H1 (cell line): ENCODE data around the gene RGS8. TPM values are rescaled to one million over a fixed set of nuclear protein-coding genes. Genes with fewer than 3 reads are reported as not detected.

Experiments
- CTCF ChIA-PET: fragments of 300-600 bp; sonication (Branson Sonifier 250); formaldehyde crosslinking; loops from one replicate; lab custom pipeline; 2021; ENCODE audit not compliant: partially characterized antibody; lab: Charles Lee
- POLR2A ChIA-PET: fragments of 300-600 bp; sonication (Branson Sonifier 250); formaldehyde crosslinking; loops from one replicate; lab custom pipeline; 2021; ENCODE audit warnings: inconsistent platforms; ENCODE audit not compliant: partially characterized antibody; lab: Charles Lee
- DNase-seq, 2 experiments: peaks; one replicate each; pipeline versions ENCODE4 v3.0.0 to v3.0.0-alpha.2; 2010 to 2022; ENCODE audit warnings: low spot score in 2 of 2, low read depth in 1 of 2, mixed read lengths in 1 of 2
- FAIRE-seq: peaks from 2 replicates; lab custom pipeline; 2011; peaks lifted over from hg19 to GRCh38; lab: Jason Lieb, UNC
- H2AFZ ChIP-seq: 2 replicates; pipeline ENCODE4 v1.8.1; 2012; ENCODE audit warnings: low read length, inconsistent platforms
- H2AK5ac ChIP-seq: 2 replicates; pipeline ENCODE4 v1.6.1; 2013; ENCODE audit warnings: low read depth, low read length
- H2BK120ac ChIP-seq: replicated peaks from 2 replicates; pipeline ENCODE3; 2013; ENCODE audit warnings: low read depth, low read length, inconsistent platforms
- H2BK12ac ChIP-seq: 2 replicates; pipeline ENCODE4 v1.6.1; 2013; ENCODE audit warnings: low read depth, low read length
- H2BK15ac ChIP-seq: 2 replicates; pipeline ENCODE4 v1.6.1; 2013; ENCODE audit warnings: low read length
- H2BK20ac ChIP-seq: 2 replicates; pipeline ENCODE4 v1.6.1; 2013; ENCODE audit warnings: low read length
- H2BK5ac ChIP-seq: 2 replicates; pipeline ENCODE4 v1.6.1; 2013; ENCODE audit warnings: low read depth, low read length
- H3K14ac ChIP-seq: 2 replicates; pipeline ENCODE4 v1.6.1; 2013; ENCODE audit warnings: inconsistent platforms; ENCODE audit not compliant: insufficient read length
- H3K18ac ChIP-seq: 2 replicates; pipeline ENCODE4 v1.6.1; 2013; ENCODE audit warnings: low read length; ENCODE audit errors: extremely low read depth
- H3K23ac ChIP-seq: 2 replicates; pipeline ENCODE4 v1.6.1; 2013; ENCODE audit warnings: inconsistent platforms; ENCODE audit not compliant: insufficient read length
- H3K23me2 ChIP-seq: 2 replicates; pipeline ENCODE4 v1.6.1; 2013; ENCODE audit warnings: low read depth, low read length
- H3K27ac ChIP-seq: 2 replicates; pipeline ENCODE4 v1.6.1; 2011; ENCODE audit warnings: low read depth, low read length, inconsistent platforms
- H3K27me3 ChIP-seq, 4 experiments: replicated peaks in 1 of 4; 1 replicate in 1 of 4; 2 replicates in 3 of 4; pipeline versions ENCODE4 v1.6.1 to v1.8.1; 2011 to 2013; ENCODE audit warnings: low read length in 3 of 4, mild to moderate bottlenecking in 3 of 4, inconsistent platforms in 2 of 4, mixed read lengths in 2 of 4, moderate library complexity in 1 of 4; ENCODE audit not compliant: control insufficient read depth in 3 of 4, insufficient read depth in 3 of 4; ENCODE audit errors: extremely low read depth in 1 of 4
- H3K36me3 ChIP-seq, 4 experiments: 2 replicates each; pipeline versions ENCODE4 v1.6.1 to v1.8.1; 2011 to 2013; ENCODE audit warnings: mild to moderate bottlenecking in 4 of 4, low read length in 3 of 4, moderate library complexity in 2 of 4, control low read depth in 1 of 4, inconsistent platforms in 1 of 4; ENCODE audit not compliant: insufficient read depth in 4 of 4, control insufficient read depth in 2 of 4
- H3K4ac ChIP-seq: replicated peaks from 2 replicates; pipeline ENCODE3; 2013; ENCODE audit warnings: low read length, low read depth, mixed read lengths, inconsistent platforms; ENCODE audit not compliant: insufficient read length
- H3K4me1 ChIP-seq, 4 experiments: replicated peaks in 1 of 4; 1 replicate in 1 of 4; 2 replicates in 3 of 4; pipeline versions ENCODE4 v1.6.1 to v1.8.1; 2011 to 2013; ENCODE audit warnings: low read length in 3 of 4, inconsistent platforms in 2 of 4, mixed read lengths in 1 of 4; ENCODE audit not compliant: insufficient read depth in 4 of 4, control insufficient read depth in 3 of 4
- H3K4me2 ChIP-seq, 2 experiments: 2 replicates each; pipeline versions ENCODE4 v1.6.1 to v1.8.1; 2011 to 2013; ENCODE audit warnings: low read depth in 2 of 2, low read length in 2 of 2, control low read depth in 1 of 2, inconsistent platforms in 1 of 2, mild to moderate bottlenecking in 1 of 2; ENCODE audit not compliant: insufficient read depth in 1 of 2
- H3K4me3 ChIP-seq, 4 experiments: fragments of 200-600, 300-600 bp in 1 of 4; sonication (generic), shearing (Covaris generic), sonication (Bioruptor Twin) in 1 of 4; 2 replicates each; pipeline versions ENCODE4 v1.5.1 to v1.8.1; 2011 to 2016; ENCODE audit warnings: low read length in 4 of 4, low read depth in 3 of 4, control low read depth in 2 of 4, inconsistent platforms in 2 of 4, mild to moderate bottlenecking in 2 of 4, mixed read lengths in 1 of 4, moderate library complexity in 1 of 4; ENCODE audit not compliant: insufficient read depth in 2 of 4; ENCODE audit errors: extremely low read depth in 1 of 4
- H3K56ac ChIP-seq: replicated peaks from 2 replicates; pipeline ENCODE3; 2013; ENCODE audit warnings: low read depth, mild to moderate bottlenecking, mixed read lengths, low read length, inconsistent platforms; ENCODE audit not compliant: insufficient read length
- H3K79me1 ChIP-seq: 2 replicates; pipeline ENCODE4 v1.6.1; 2013; ENCODE audit warnings: low read depth, low read length, control low read depth
- H3K79me2 ChIP-seq, 2 experiments: 2 replicates each; pipeline versions ENCODE4 v1.6.1 to v1.8.1; 2012 to 2013; ENCODE audit warnings: low read length in 2 of 2, mild to moderate bottlenecking in 2 of 2, inconsistent platforms in 1 of 2; ENCODE audit not compliant: insufficient read depth in 2 of 2, control insufficient read depth in 1 of 2
- H3K9ac ChIP-seq, 4 experiments: replicated peaks in 1 of 4; 1 replicate in 1 of 4; 2 replicates in 3 of 4; pipeline versions ENCODE4 v1.6.1 to v1.8.1; 2011 to 2013; ENCODE audit warnings: low read depth in 3 of 4, low read length in 3 of 4, control low read depth in 2 of 4, mild to moderate bottlenecking in 2 of 4, moderate library complexity in 2 of 4, inconsistent platforms in 1 of 4; ENCODE audit errors: extremely low read depth in 1 of 4
- H3K9me3 ChIP-seq, 2 experiments: 2 replicates each; pipeline versions ENCODE4 v1.6.1 to v1.8.1; 2012 to 2013; ENCODE audit warnings: mild to moderate bottlenecking in 2 of 2, moderate library complexity in 2 of 2, control low read depth in 1 of 2, inconsistent platforms in 1 of 2, low read depth in 1 of 2, low read length in 1 of 2, mixed read lengths in 1 of 2; ENCODE audit not compliant: insufficient read depth in 2 of 2
- H4K20me1 ChIP-seq, 2 experiments: replicated peaks in 1 of 2; 2 replicates each; pipeline versions ENCODE3 to v1.8.1; 2011 to 2013; ENCODE audit warnings: inconsistent platforms in 2 of 2, low read length in 2 of 2, mild to moderate bottlenecking in 1 of 2; ENCODE audit not compliant: insufficient read depth in 2 of 2, control insufficient read depth in 1 of 2
- H4K5ac ChIP-seq: 2 replicates; pipeline ENCODE4 v1.6.1; 2013; ENCODE audit warnings: low read length, low read depth, mixed read lengths, inconsistent platforms; ENCODE audit not compliant: insufficient read length
- H4K8ac ChIP-seq: 2 replicates; pipeline ENCODE4 v1.8.0; 2013; ENCODE audit warnings: mild to moderate bottlenecking, moderate library complexity, low read length, inconsistent platforms; ENCODE audit not compliant: insufficient read depth; ENCODE audit errors: extremely low read depth
- H4K91ac ChIP-seq: replicated peaks from 2 replicates; pipeline ENCODE3; 2013; ENCODE audit warnings: low read length, mixed read lengths, inconsistent platforms; ENCODE audit not compliant: insufficient read length
- BACH1 ChIP-seq: IDR thresholded peaks from 2 replicates; pipeline ENCODE4 v1.6.1; 2012; ENCODE audit warnings: low read length, improper control_type of control experiment
- CHD2 ChIP-seq: IDR thresholded peaks from 2 replicates; pipeline ENCODE4 v1.6.1; 2012; ENCODE audit warnings: low read length, improper control_type of control experiment
- EGR1 ChIP-seq: IDR thresholded peaks from 2 replicates; pipeline ENCODE4 v1.6.1; 2011; ENCODE audit warnings: low read depth, low read length, borderline replicate concordance
- GABPA ChIP-seq: IDR thresholded peaks from 2 replicates; pipeline ENCODE4 v1.6.1; 2011; ENCODE audit warnings: mild to moderate bottlenecking, low read length, moderate library complexity, borderline replicate concordance; ENCODE audit not compliant: insufficient read depth
- NANOG ChIP-seq: IDR thresholded peaks from 2 replicates; pipeline ENCODE4 v1.6.1; 2011; ENCODE audit warnings: low read length, low read depth, mild to moderate bottlenecking, inconsistent platforms; ENCODE audit not compliant: insufficient read depth, poor library complexity, severe bottlenecking
- PHF8 ChIP-seq: fragments of 200-600 bp; sonication (generic); conservative IDR thresholded peaks from 2 replicates; pipeline ENCODE4 v1.7.1; 2012; ENCODE audit warnings: low read depth, mild to moderate bottlenecking, inconsistent platforms, low read length, moderate library complexity
- SAP30 ChIP-seq: fragments of 300-600 bp; sonication (generic); IDR thresholded peaks from 2 replicates; pipeline ENCODE4 v1.7.1; 2012; ENCODE audit warnings: low read length, moderate library complexity, mild to moderate bottlenecking, inconsistent platforms; ENCODE audit not compliant: insufficient read depth, insufficient replicate concordance
- SUZ12 ChIP-seq: fragments of 200-600 bp; sonication (generic); IDR thresholded peaks from 2 replicates; pipeline ENCODE4 v1.6.1; 2012; ENCODE audit warnings: mild to moderate bottlenecking, inconsistent platforms, low read length, moderate library complexity, mixed read lengths
- TCF12 ChIP-seq: IDR thresholded peaks from 2 replicates; pipeline ENCODE4 v1.6.1; 2011; ENCODE audit warnings: low read depth, mild to moderate bottlenecking, low read length
- TEAD4 ChIP-seq: IDR thresholded peaks from 2 replicates; pipeline ENCODE4 v1.6.1; 2012; ENCODE audit warnings: low read depth, low read length, inconsistent platforms, mixed read lengths
- WGBS, 2 experiments: shearing (Covaris generic) in 1 of 2; methylation state at CpG; one replicate each; pipeline versions ENCODE4 v1.1.6 to v1.1.7; 2013 to 2015; ENCODE audit warnings: low lambda C conversion rate in 2 of 2, mixed read lengths in 2 of 2, inconsistent platforms in 1 of 2, low coverage in 1 of 2, missing lambda C conversion rate in 1 of 2; ENCODE audit not compliant: insufficient replicate concordance in 2 of 2, insufficient coverage in 1 of 2, insufficient read length in 1 of 2; ENCODE audit errors: extremely low coverage in 1 of 2, missing lambda C conversion rate in 1 of 2; 5-methylcytosine and 5-hydroxymethylcytosine counted together
- polyA plus RNA-seq, 7 experiments: library from polyadenylated mRNA; depleted of rRNA in 3 of 7; stranded (reverse) in 5 of 7; unstranded in 2 of 7; fragments of >200 nt in 5 of 7; fragments of 200-250 nt in 2 of 7; gene quantifications; 1 replicate in 5 of 7; 2 replicates in 1 of 7; 4 replicates in 1 of 7; pipeline versions ENCODE4 v1.2.1 to v1.2.3, GENCODE V29; 2011 to 2013; ENCODE audit warnings: missing spikeins in 2 of 7, mixed read lengths in 2 of 7
- total RNA-seq: library from RNA; stranded (reverse); fragmentation: NEBNext Ultra II Directional; extraction: Animal tissue kit (Norgen Biotek cat#: 25700); gene quantifications from 2 replicates; pipeline ENCODE4 v1.2.1, GENCODE V29; 2021
- TF ChIP-seq, protein P1 (sequence below), 3 experiments: IDR thresholded peaks; 1 replicate in 2 of 3; 2 replicates in 1 of 3; pipeline versions ENCODE4 v1.5.1 to v1.6.1; 2011; ENCODE audit warnings: low read length in 3 of 3, mild to moderate bottlenecking in 3 of 3, inconsistent platforms in 2 of 3, low read depth in 1 of 3, moderate library complexity in 1 of 3; ENCODE audit not compliant: insufficient read depth in 1 of 3; ENCODE audit errors: control extremely low read depth in 1 of 3

RGS8 gene
- total and polyA plus RNA-seq, 2 of the 8 experiments (the other 6 are each of a cell fraction or from before 2014, with no cell fraction given) = 0.13 to 0.23 TPM

DNA sequence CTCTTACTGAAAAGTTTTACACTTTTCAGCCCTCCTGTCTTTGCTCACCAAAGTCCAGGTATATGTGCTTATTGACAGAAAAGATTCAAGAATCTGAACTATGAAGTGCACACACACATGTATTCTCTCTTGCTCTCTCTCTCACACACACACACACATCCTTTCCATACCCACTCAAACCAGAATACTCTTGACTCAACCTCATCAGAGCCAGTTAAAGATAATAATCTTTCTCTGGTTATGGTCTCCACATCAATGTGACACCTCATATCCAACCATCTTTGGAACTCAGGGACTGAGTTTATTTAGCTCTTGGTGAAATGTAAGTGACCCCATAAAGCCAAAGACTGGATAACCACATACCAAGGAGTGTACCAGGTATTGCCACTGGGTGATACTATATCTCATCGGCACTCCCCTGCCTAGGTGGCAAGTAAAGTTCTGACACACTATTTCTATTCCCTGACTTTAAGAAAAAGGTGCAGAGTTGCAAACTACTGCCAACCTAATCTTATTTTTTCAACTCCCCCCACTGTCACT, 24.9 kb upstream of the RGS8 start:
- CTCF ChIA-PET = interaction anchor here (0.5 to 1.6 kb wide), 6 partner anchors 17 to 1286 kb away, joined by 3 to 8 read pairs (median 3); no protein-coding TSS in a partner anchor
- H2BK12ac ChIP-seq = no peak overlapping the region
- H3K56ac ChIP-seq = no peak overlapping the region
- no peaks in the 10 kb centered on the region for H3K23me2 ChIP-seq
- no peak overlapping the region for H2BK20ac ChIP-seq
- no peak overlapping the region for H3K23ac ChIP-seq
- H2BK15ac ChIP-seq = no peak overlapping the region
- no peaks in the 10 kb centered on the region for H3K79me1 ChIP-seq
- H3K4me3 ChIP-seq = no peak overlapping the region
- no peak overlapping the region for H4K8ac ChIP-seq
- H3K4me2 ChIP-seq = no peak overlapping the region
- no peak overlapping the region for H2AFZ ChIP-seq
- WGBS, 2 experiments = 100% methylated on average over 1 of the region's 1 CpG; no CpG with 5 or more reads in 1 of the 2 experiments
- H4K5ac ChIP-seq = no peak overlapping the region
- H2BK120ac ChIP-seq = no peak overlapping the region
- no peaks in the 10 kb centered on the region for H3K36me3 ChIP-seq
- no peak overlapping the region for H3K27ac ChIP-seq
- POLR2A ChIA-PET = no interaction called here
- no peaks in the 10 kb centered on the region for H3K9me3 ChIP-seq
- H3K4ac ChIP-seq = no peak overlapping the region
- no peak for DNase-seq
- no peak overlapping the region for H2AK5ac ChIP-seq
- H2BK5ac ChIP-seq = no peak overlapping the region
- H4K20me1 ChIP-seq = no peaks in the 10 kb centered on the region
- H3K79me2 ChIP-seq = no peaks in the 10 kb centered on the region
- peaks cover 0 to 4% (median 1%) of the 10 kb centered on the region in 4 experiments; a peak in 1 of 7 replicates for H3K4me1 ChIP-seq
- H3K9ac ChIP-seq = no peak overlapping the region
- no peaks in the 10 kb centered on the region for H3K27me3 ChIP-seq
- no peak for FAIRE-seq
- H3K14ac ChIP-seq = no peak overlapping the region
- no peak overlapping the region for H4K91ac ChIP-seq
- H3K18ac ChIP-seq = no peak overlapping the region
- TF ChIP-seq EGR1 (no peak), BACH1 (no peak), TCF12 (no peak), CHD2 (no peak), SAP30 (no peak), GABPA (no peak), NANOG (no peak), SUZ12 (no peak), TEAD4 (no peak), PHF8 (no peak)
- TF ChIP-seq, protein P1, sequence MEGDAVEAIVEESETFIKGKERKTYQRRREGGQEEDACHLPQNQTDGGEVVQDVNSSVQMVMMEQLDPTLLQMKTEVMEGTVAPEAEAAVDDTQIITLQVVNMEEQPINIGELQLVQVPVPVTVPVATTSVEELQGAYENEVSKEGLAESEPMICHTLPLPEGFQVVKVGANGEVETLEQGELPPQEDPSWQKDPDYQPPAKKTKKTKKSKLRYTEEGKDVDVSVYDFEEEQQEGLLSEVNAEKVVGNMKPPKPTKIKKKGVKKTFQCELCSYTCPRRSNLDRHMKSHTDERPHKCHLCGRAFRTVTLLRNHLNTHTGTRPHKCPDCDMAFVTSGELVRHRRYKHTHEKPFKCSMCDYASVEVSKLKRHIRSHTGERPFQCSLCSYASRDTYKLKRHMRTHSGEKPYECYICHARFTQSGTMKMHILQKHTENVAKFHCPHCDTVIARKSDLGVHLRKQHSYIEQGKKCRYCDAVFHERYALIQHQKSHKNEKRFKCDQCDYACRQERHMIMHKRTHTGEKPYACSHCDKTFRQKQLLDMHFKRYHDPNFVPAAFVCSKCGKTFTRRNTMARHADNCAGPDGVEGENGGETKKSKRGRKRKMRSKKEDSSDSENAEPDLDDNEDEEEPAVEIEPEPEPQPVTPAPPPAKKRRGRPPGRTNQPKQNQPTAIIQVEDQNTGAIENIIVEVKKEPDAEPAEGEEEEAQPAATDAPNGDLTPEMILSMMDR (IDR thresholded peaks at IDR 0.05; ENCODE audit: control extremely low read depth in 1 of 3, insufficient read depth in 1 of 3, low read depth in 1 of 3, low read length in 3 of 3) = no peak
